Ramos (cell line): ENCODE measurements around the gene EFHC2.
"Not testable (repeated sequence)": the region's sequence is repeated elsewhere in the genome, so short reads cannot be mapped to it uniquely, and the experiment has no call there.

Source experiments
- in situ Hi-C: fragments of 300-500 bp; cut with MboI; formaldehyde crosslinking; loops from one replicate; pipeline ENCODE4 v1.14.3; 2022; ENCODE audit warnings: low sequenced_read_pairs; ENCODE audit not compliant: unreplicated experiment

EFHC2 gene

GRCh38 chrX:44305921-44306320 is 37.6 kb downstream of the EFHC2 start:
- in situ Hi-C loops: no loop called here

- in situ Hi-C loops: no loop called here
Measured at GRCh38 chrX:44303119-44303518, 40.4 kb downstream of the EFHC2 start.

- in situ Hi-C loops: no loop called here
Measured at GRCh38 chrX:44299177-44299576, 44.3 kb downstream of the EFHC2 start.

- in situ Hi-C loops: no loop called here
Measured at GRCh38 chrX:44291468-44292092, 51.9 kb downstream of the EFHC2 start.

GRCh38 chrX:44290718-44291117 is 52.8 kb downstream of the EFHC2 start:
- in situ Hi-C loops: no loop called here

- in situ Hi-C loops: no loop called here
Measured at GRCh38 chrX:44282753-44283152, 60.7 kb downstream of the EFHC2 start.

GRCh38 chrX:44280116-44280515 is 63.4 kb downstream of the EFHC2 start:
- in situ Hi-C loops: no loop called here

GRCh38 chrX:44274096-44274495 is 69.4 kb downstream of the EFHC2 start:
- in situ Hi-C loops: no loop called here

- in situ Hi-C loops: no loop called here
Measured at GRCh38 chrX:44267861-44268260, 75.6 kb downstream of the EFHC2 start.

- in situ Hi-C loops: no loop called here
Measured at GRCh38 chrX:44267116-44267515, 76.4 kb downstream of the EFHC2 start.

GRCh38 chrX:44265559-44265958 is 77.9 kb downstream of the EFHC2 start:
- in situ Hi-C loops: no loop called here

- in situ Hi-C loops: no loop called here
Measured at GRCh38 chrX:44264936-44265335, 78.5 kb downstream of the EFHC2 start.

- in situ Hi-C loops: no loop called here
Measured at GRCh38 chrX:44261286-44261685, 82.2 kb downstream of the EFHC2 start.

GRCh38 chrX:44260609-44261008 is 82.9 kb downstream of the EFHC2 start:
- in situ Hi-C loops: no loop called here

- in situ Hi-C loops: not testable (repeated sequence)
Measured at GRCh38 chrX:44255742-44256141, 87.7 kb downstream of the EFHC2 start.

GRCh38 chrX:44253575-44253942 is 89.9 kb downstream of the EFHC2 start:
- in situ Hi-C loops: no loop called here

GRCh38 chrX:44252688-44253574 is 90.5 kb downstream of the EFHC2 start:
- in situ Hi-C loops: not testable (repeated sequence)

- in situ Hi-C loops: no loop called here
Measured at GRCh38 chrX:44247468-44247867, 96.0 kb downstream of the EFHC2 start.

- in situ Hi-C loops: no loop called here
Measured at GRCh38 chrX:44246826-44247225, 96.6 kb downstream of the EFHC2 start.

GRCh38 chrX:44245733-44246132 is 97.7 kb downstream of the EFHC2 start:
- in situ Hi-C loops: no loop called here

GRCh38 chrX:44244008-44244407 is 99.5 kb downstream of the EFHC2 start:
- in situ Hi-C loops: no loop called here

- in situ Hi-C loops: no loop called here
Measured at GRCh38 chrX:44241546-44241945, 101.9 kb downstream of the EFHC2 start.
